Parathyroid adenoma (tissue), 2 donors: ENCODE measurements around the gene SSR4.

ENCODE experiments used
- H2AFZ ChIP-seq: fragments of 300-600 bp; sonication (generic); one replicate; pipeline ENCODE4 v1.7.0; 2017; ENCODE audit warnings: antibody characterized with exemption, mild to moderate bottlenecking
- H3K27ac ChIP-seq: fragments of 300-600 bp; sonication (generic); one replicate; pipeline ENCODE4 v1.7.0; 2017
- H3K27me3 ChIP-seq: fragments of 300-600 bp; sonication (generic); one replicate; pipeline ENCODE4 v1.7.0; 2017; ENCODE audit warnings: low read length; ENCODE audit not compliant: control insufficient read depth, insufficient read depth
- H3K36me3 ChIP-seq: fragments of 300-600 bp; sonication (generic); one replicate; pipeline ENCODE4 v1.7.0; 2017; ENCODE audit warnings: low read length; ENCODE audit not compliant: control insufficient read depth, insufficient read depth
- H3K4me1 ChIP-seq: fragments of 300-600 bp; sonication (generic); one replicate; pipeline ENCODE4 v1.7.0; 2017; ENCODE audit warnings: control low read depth
- H3K4me2 ChIP-seq: fragments of 300-600 bp; sonication (generic); one replicate; pipeline ENCODE4 v1.7.0; 2017; ENCODE audit warnings: low read length
- H3K4me3 ChIP-seq: fragments of 300-600 bp; sonication (generic); one replicate; pipeline ENCODE4 v1.7.0; 2017; ENCODE audit warnings: low read depth, low read length
- H3K79me2 ChIP-seq: fragments of 300-600 bp; sonication (generic); one replicate; pipeline ENCODE4 v1.7.0; 2017; ENCODE audit warnings: control low read depth
- H3K9ac ChIP-seq: fragments of 300-600 bp; sonication (generic); one replicate; pipeline ENCODE4 v1.7.0; 2017; ENCODE audit warnings: mild to moderate bottlenecking
- H3K9me3 ChIP-seq: fragments of 300-600 bp; sonication (generic); one replicate; pipeline ENCODE4 v1.7.0; 2017; ENCODE audit warnings: low read length; ENCODE audit not compliant: control insufficient read depth
- TF ChIP-seq, protein P1 (sequence below): fragments of 300-600 bp; sonication (generic); IDR thresholded peaks from one replicate; pipeline ENCODE4 v1.7.0; 2017; ENCODE audit warnings: antibody characterized with exemption, mild to moderate bottlenecking
- donor health status: primary hyperparathyroidism.

Gene SSR4

DNA sequence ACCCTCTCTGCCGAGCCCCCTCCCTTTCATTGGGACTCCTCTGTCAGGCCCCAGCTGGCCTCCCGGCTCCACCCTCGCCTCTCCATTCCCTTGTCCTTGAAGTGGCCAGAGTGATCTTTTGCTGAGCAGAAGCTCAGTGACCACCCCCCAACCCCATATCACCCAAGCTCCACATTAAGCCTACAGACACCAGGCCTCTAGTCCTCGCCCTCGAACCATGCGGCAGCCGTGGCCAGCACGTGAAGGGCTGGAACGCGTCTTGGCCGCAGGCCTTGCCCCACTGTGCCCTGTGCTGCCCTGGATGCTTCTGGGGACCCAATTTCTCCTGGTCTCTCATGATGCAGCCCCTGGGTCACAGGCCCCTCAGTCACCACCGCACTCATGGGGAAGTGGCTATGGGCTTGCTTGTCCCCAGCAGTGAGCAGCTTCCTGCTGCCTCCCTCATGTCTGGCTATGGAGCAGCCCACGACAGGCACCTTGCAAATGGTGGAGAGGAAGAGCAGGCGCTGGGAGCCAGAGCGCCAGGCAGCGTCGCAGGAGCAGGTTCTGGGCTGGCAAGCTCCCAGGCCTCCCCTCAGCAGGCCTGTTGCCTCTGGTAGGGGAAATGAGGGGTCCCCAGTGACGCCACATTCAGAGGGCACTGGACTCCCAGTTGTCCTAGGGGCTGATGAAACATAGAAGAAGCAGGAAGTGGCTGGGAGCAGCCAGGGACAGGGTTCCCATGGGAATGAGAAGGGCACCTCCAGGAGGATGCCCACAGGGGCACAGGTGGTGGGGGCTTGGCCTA is 14.4 kb upstream of the SSR4 start:
- Histone ChIP-seq H3K79me2 (no peaks in the 10 kb centered on the region), H3K9me3 (no peaks in the 10 kb centered on the region), H3K9ac (no peak overlapping the region), H3K4me3 (no peak overlapping the region), H3K27me3 (no peaks in the 10 kb centered on the region), H3K4me1 (no peaks in the 10 kb centered on the region), H3K27ac (no peak overlapping the region), H3K4me2 (no peak overlapping the region), H2AFZ (peak overlapping the region; percentile 61), H3K36me3 (no peaks in the 10 kb centered on the region)
- TF ChIP-seq, protein P1, sequence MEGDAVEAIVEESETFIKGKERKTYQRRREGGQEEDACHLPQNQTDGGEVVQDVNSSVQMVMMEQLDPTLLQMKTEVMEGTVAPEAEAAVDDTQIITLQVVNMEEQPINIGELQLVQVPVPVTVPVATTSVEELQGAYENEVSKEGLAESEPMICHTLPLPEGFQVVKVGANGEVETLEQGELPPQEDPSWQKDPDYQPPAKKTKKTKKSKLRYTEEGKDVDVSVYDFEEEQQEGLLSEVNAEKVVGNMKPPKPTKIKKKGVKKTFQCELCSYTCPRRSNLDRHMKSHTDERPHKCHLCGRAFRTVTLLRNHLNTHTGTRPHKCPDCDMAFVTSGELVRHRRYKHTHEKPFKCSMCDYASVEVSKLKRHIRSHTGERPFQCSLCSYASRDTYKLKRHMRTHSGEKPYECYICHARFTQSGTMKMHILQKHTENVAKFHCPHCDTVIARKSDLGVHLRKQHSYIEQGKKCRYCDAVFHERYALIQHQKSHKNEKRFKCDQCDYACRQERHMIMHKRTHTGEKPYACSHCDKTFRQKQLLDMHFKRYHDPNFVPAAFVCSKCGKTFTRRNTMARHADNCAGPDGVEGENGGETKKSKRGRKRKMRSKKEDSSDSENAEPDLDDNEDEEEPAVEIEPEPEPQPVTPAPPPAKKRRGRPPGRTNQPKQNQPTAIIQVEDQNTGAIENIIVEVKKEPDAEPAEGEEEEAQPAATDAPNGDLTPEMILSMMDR, result no peak

DNA sequence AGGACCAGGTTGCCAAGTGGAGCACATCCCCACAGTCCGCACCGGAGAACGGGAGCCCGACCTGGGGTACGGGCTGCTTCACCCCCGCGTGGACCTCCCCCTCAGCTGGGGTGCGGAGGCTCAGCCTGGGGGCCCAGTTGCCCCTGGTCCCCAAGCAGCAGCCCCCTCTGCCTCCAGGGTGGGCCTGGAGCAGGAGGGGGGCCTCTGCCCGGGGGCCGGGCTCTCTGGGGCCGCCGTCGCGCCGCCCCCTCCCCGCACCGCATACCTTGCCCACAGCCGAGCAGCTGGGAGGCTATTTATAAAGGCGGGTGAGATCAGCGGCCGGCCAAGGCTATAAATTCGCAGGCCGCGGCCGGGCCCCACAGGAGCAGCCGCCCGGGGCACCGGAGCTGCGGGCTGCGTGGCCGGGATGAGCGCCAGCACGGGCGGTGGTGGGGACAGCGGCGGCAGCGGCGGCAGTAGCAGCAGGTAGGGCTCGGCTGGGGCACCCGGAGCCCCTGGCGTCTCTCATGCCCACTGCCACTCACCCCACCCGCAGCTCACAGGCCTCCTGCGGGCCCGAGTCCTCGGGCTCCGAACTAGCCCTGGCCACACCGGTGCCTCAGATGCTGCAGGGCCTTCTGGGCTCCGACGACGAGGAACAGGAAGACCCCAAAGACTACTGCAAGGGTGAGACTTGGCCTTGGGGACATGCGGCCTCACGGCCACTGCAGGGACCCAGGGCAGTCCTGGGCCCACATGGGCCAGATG is 13.6 kb upstream of the SSR4 start, which contains the start of gene SRPK3:
TSS of gene SRPK3 (plus strand) at position 364 of the 750 bp plus-strand sequence. CDS start at position 410, 46 bp downstream.
- H3K4me3 ChIP-seq, result no peak within 1 kb of the TSS
- H3K9ac ChIP-seq, result no peak within 1 kb of the TSS
- H3K27me3 ChIP-seq, result no peaks in the 10 kb centered on the region
- H3K4me2 ChIP-seq, result no peak within 1 kb of the TSS
- H3K27ac ChIP-seq, result no peak within 1 kb of the TSS
- peak within 1 kb of the TSS; percentile 61 for H2AFZ ChIP-seq
- no peaks in the 10 kb centered on the region for H3K9me3 ChIP-seq
- H3K36me3 ChIP-seq, result no peaks in the 10 kb centered on the region
- TF ChIP-seq, protein P1, result no peak
- no peaks in the 10 kb centered on the region for H3K79me2 ChIP-seq
- H3K4me1 ChIP-seq, result no peaks in the 10 kb centered on the region

DNA sequence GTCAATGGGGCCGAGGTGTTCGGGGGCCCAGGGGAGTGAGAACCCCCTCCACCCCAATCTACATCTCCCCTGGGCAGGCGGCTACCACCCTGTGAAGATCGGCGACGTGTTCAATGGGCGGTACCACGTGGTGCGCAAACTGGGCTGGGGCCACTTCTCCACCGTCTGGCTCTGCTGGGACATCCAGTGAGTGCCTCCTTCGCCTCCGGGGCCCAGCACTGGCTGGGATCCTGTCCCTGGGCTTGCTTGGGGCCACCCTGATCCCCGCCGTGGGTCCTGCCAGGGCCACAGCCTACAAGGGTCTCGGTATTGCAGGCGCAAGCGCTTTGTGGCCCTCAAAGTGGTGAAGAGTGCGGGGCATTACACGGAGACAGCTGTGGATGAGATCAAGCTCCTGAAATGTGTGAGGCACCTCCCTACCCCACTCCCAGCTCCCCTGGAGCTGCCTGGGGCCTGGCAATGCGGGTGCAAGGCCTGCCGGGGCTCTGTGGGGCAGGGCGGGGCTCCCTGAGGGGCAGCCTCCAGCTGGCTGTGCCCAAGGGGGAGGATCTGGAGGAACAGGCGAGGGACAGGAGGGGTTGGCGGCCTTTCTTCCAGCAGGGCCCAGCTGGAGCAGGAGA is 12.9 kb upstream of the SSR4 start:
- TF ChIP-seq, protein P1, result no peak
- H3K36me3 ChIP-seq, result no peaks in the 10 kb centered on the region
- no peak overlapping the region for H3K27ac ChIP-seq
- H3K79me2 ChIP-seq, result no peaks in the 10 kb centered on the region
- no peaks in the 10 kb centered on the region for H3K4me1 ChIP-seq
- H3K4me2 ChIP-seq, result no peak overlapping the region
- no peak overlapping the region for H3K4me3 ChIP-seq
- no peaks in the 10 kb centered on the region for H3K27me3 ChIP-seq
- H3K9me3 ChIP-seq, result no peaks in the 10 kb centered on the region
- H2AFZ ChIP-seq, result peak overlapping the region; percentile 61
- no peak overlapping the region for H3K9ac ChIP-seq

DNA sequence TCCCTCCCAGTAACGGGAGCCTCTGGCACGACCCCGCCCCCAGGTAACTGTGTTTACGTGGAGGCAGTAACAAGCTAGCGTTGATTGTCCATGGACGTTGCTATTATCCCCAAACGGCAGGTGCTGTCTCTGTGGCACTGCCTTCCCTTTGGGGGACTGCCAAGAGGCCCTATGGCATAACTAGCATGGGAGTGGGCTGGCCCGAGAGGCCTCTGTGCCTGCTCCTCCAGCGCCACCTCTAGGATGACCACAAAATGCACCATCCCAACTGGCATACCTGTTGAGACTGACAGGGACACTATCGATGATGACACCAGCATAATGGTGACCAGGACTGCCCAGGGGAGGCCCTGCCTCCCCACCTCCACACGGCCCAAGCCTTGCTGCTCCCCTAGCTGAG is 12.2 kb upstream of the SSR4 start:
- no peak overlapping the region for H3K27ac ChIP-seq
- H3K9ac ChIP-seq, result no peak overlapping the region
- no peaks in the 10 kb centered on the region for H3K79me2 ChIP-seq

More for the DNA sequence above, 12.2 kb upstream of the SSR4 start:
- Histone ChIP-seq H3K36me3 (no peaks in the 10 kb centered on the region), H3K4me3 (no peak overlapping the region), H2AFZ (no peak overlapping the region), H3K4me2 (no peak overlapping the region), H3K27me3 (no peaks in the 10 kb centered on the region), H3K4me1 (no peaks in the 10 kb centered on the region), H3K9me3 (no peaks in the 10 kb centered on the region)
- TF ChIP-seq, protein P1, result no peak
